Skeletal muscle tissue (tissue), 4 donors: ENCODE results near the gene C16orf74. TPM values are rescaled to one million over a fixed set of nuclear protein-coding genes. Genes with fewer than 3 reads are reported as not detected.

Source experiments
- H3K27ac ChIP-seq: one replicate; pipeline ENCODE4 v1.7.0; 2013; ENCODE audit warnings: mild to moderate bottlenecking, low read depth, low read length, inconsistent platforms
- H3K27me3 ChIP-seq, 3 donors: one replicate each; pipeline ENCODE4 v1.7.0; 2013; ENCODE audit warnings: low read length in 3 of 3; ENCODE audit not compliant: control insufficient read depth in 3 of 3, insufficient read depth in 3 of 3
- H3K36me3 ChIP-seq, 3 donors: one replicate each; pipeline ENCODE4 v1.7.0; 2013; ENCODE audit warnings: low read length in 3 of 3; ENCODE audit not compliant: control insufficient read depth in 3 of 3, insufficient read depth in 3 of 3
- H3K4me1 ChIP-seq, 3 donors: one replicate each; pipeline ENCODE4 v1.7.0; 2013; ENCODE audit warnings: low read length in 3 of 3, mild to moderate bottlenecking in 3 of 3; ENCODE audit not compliant: control insufficient read depth in 3 of 3, insufficient read depth in 3 of 3
- H3K4me3 ChIP-seq, 3 donors: one replicate each; pipeline ENCODE4 v1.7.0; 2013; ENCODE audit warnings: low read length in 3 of 3
- H3K9ac ChIP-seq, 3 donors: one replicate each; pipeline ENCODE4 v1.7.0; 2013; ENCODE audit warnings: low read length in 3 of 3, mild to moderate bottlenecking in 3 of 3, moderate library complexity in 2 of 3, low read depth in 1 of 3
- H3K9me3 ChIP-seq, 3 donors: one replicate each; pipeline ENCODE4 v1.7.0; 2013; ENCODE audit warnings: low read length in 3 of 3; ENCODE audit not compliant: control insufficient read depth in 3 of 3
- total RNA-seq: library from RNA; depleted of rRNA; stranded (reverse); fragments of >200 nt; gene quantifications from one replicate; pipeline ENCODE4 v1.2.3, GENCODE V29; 2014
- donor health status: Osteomylitis.

C16orf74 gene
- total RNA-seq, 1 donor from 2014 or later, result 1.0 TPM

- peaks cover 12 to 16% (median 16%) of the 10 kb centered on the region in 3 donors for H3K4me1 ChIP-seq
Measured at GRCh38 chr16:85724126-85724879, 26.6 kb downstream of the C16orf74 start.

GRCh38 chr16:85722128-85722893 is 28.6 kb downstream of the C16orf74 start:
- peak overlapping the region; percentile 23 for H3K27ac ChIP-seq

More at GRCh38 chr16:85724126-85724879, 26.6 kb downstream of the C16orf74 start:
- H3K27ac ChIP-seq, result no peak overlapping the region
- no peak overlapping the region for H3K9ac ChIP-seq
- H3K4me3 ChIP-seq, result no peak overlapping the region
- no peaks in the 10 kb centered on the region for H3K9me3 ChIP-seq
- H3K36me3 ChIP-seq, result no peaks in the 10 kb centered on the region
- H3K27me3 ChIP-seq, result peaks cover 6 to 29% (median 17%) of the 10 kb centered on the region in 3 donors

DNA sequence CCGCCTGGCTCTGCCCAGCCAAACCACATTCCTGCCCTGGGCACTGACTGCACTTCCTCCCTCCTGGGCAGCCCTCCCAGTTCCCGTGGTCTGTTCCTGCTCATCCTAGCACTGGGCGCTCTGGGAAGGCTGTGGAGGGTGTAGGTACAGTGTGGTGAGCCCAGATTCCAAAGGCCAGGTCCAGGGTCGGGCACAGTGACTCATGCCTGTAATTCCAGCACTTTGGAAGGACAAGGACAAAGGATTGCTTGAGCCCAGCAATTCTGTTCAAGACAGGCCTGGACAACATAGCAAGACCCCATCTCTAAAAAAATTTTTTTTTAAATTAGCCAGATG is 30.6 kb downstream of the C16orf74 start:
- H3K9ac ChIP-seq, result no peak overlapping the region
- peaks cover 0 to 19% (median 8%) of the 10 kb centered on the region in 3 donors for H3K27me3 ChIP-seq
- H3K36me3 ChIP-seq, result no peaks in the 10 kb centered on the region
- H3K4me3 ChIP-seq, result no peak overlapping the region
- no peak overlapping the region for H3K27ac ChIP-seq
- peaks cover 24 to 46% (median 34%) of the 10 kb centered on the region in 3 donors for H3K4me1 ChIP-seq
- no peaks in the 10 kb centered on the region for H3K9me3 ChIP-seq

More at GRCh38 chr16:85722128-85722893, 28.6 kb downstream of the C16orf74 start:
- H3K4me3 ChIP-seq, result no peak overlapping the region
- peaks cover 16 to 33% (median 33%) of the 10 kb centered on the region in 3 donors for H3K4me1 ChIP-seq
- peaks cover 6 to 20% (median 17%) of the 10 kb centered on the region in 3 donors for H3K27me3 ChIP-seq
- peak overlapping the region; percentile 23 to 33 (median 27) for H3K9ac ChIP-seq
- H3K36me3 ChIP-seq, result no peaks in the 10 kb centered on the region
- no peaks in the 10 kb centered on the region for H3K9me3 ChIP-seq

- Histone ChIP-seq H3K9ac (no peak overlapping the region), H3K4me1 (peaks cover 27 to 48% (median 34%) of the 10 kb centered on the region in 3 donors), H3K27ac (no peak overlapping the region), H3K27me3 (peaks cover 0 to 21% (median 8%) of the 10 kb centered on the region in 3 donors), H3K9me3 (no peaks in the 10 kb centered on the region), H3K4me3 (no peak overlapping the region), H3K36me3 (no peaks in the 10 kb centered on the region)
Measured at GRCh38 chr16:85719605-85720301, 31.1 kb downstream of the C16orf74 start.

GRCh38 chr16:85718682-85719081 is 32.2 kb downstream of the C16orf74 start:
- Histone ChIP-seq H3K27ac (no peak overlapping the region), H3K9me3 (no peaks in the 10 kb centered on the region), H3K9ac (peak overlapping the region in 2 of 3 donors; percentile 17 to 50), H3K27me3 (peaks cover 0 to 24% (median 12%) of the 10 kb centered on the region in 3 donors), H3K4me3 (peak overlapping the region in 2 of 3 donors; percentile 4 to 29), H3K4me1 (peaks cover 27 to 48% (median 34%) of the 10 kb centered on the region in 3 donors), H3K36me3 (no peaks in the 10 kb centered on the region)

GRCh38 chr16:85718153-85718477 is 32.8 kb downstream of the C16orf74 start:
- no peak overlapping the region for H3K4me3 ChIP-seq
- no peak overlapping the region for H3K27ac ChIP-seq
- H3K36me3 ChIP-seq, result no peaks in the 10 kb centered on the region
- peaks cover 27 to 48% (median 34%) of the 10 kb centered on the region in 3 donors for H3K4me1 ChIP-seq
- peaks cover 0 to 24% (median 13%) of the 10 kb centered on the region in 3 donors for H3K27me3 ChIP-seq
- H3K9me3 ChIP-seq, result no peaks in the 10 kb centered on the region
- H3K9ac ChIP-seq, result peak overlapping the region in 2 of 3 donors; percentile 17 to 50

GRCh38 chr16:85717393-85718152 is 33.3 kb downstream of the C16orf74 start:
- Histone ChIP-seq H3K36me3 (no peaks in the 10 kb centered on the region), H3K4me3 (no peak overlapping the region), H3K9ac (peak overlapping the region in 1 of 3 donors; percentile 25), H3K27me3 (peaks cover 0 to 27% (median 13%) of the 10 kb centered on the region in 3 donors), H3K4me1 (peaks cover 26 to 45% (median 33%) of the 10 kb centered on the region in 3 donors), H3K27ac (no peak overlapping the region), H3K9me3 (no peaks in the 10 kb centered on the region)

DNA sequence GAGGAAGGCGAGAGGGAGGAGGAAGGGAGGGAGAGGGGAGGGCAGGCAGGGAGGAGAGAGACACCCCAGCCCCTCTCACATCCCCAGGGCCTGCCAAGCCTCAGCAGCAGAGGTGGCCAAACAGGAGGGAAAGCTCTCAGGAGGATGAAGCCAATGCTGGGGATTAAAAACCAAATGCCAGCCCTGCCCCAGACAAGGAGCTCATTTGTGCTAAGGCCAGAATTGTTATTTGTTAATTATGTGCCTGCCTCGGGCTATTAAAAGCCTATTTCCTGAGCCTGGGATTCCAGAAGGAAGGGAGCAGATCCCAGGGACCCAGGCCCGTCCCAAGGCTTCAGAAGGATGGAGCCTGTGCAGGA is 34.2 kb downstream of the C16orf74 start:
- H3K36me3 ChIP-seq, result no peaks in the 10 kb centered on the region
- no peak overlapping the region for H3K4me3 ChIP-seq
- H3K9me3 ChIP-seq, result peaks cover 3 to 8% (median 6%) of the 10 kb centered on the region in 3 donors
- peaks cover 0 to 27% (median 16%) of the 10 kb centered on the region in 3 donors for H3K27me3 ChIP-seq
- peaks cover 18 to 37% (median 23%) of the 10 kb centered on the region in 3 donors for H3K4me1 ChIP-seq
- no peak overlapping the region for H3K9ac ChIP-seq
- H3K27ac ChIP-seq, result no peak overlapping the region

GRCh38 chr16:85716022-85716679 is 34.7 kb downstream of the C16orf74 start:
- Histone ChIP-seq H3K9ac (no peak overlapping the region), H3K9me3 (peaks cover 3 to 8% (median 7%) of the 10 kb centered on the region in 3 donors), H3K36me3 (no peaks in the 10 kb centered on the region), H3K27ac (no peak overlapping the region), H3K4me1 (peaks cover 18 to 33% (median 18%) of the 10 kb centered on the region in 3 donors), H3K4me3 (no peak overlapping the region), H3K27me3 (peaks cover 0 to 27% (median 16%) of the 10 kb centered on the region in 3 donors)
